K562 (cell line): ENCODE data around the gene PNPLA2. TPM values are rescaled to one million over a fixed set of nuclear protein-coding genes. Genes with fewer than 3 reads are reported as not detected.

Experiments
- ATAC-seq: fragments of 200-7000 bp; cut with Tn5 transposase; 3 replicates; pipeline ENCODE4 v1.9.1; 2020; ENCODE audit warnings: moderate library complexity
- BruUV-seq: library from RNA; stranded (reverse); fragments of 400-500 nt; replicated peaks from 2 replicates; lab custom pipeline; 2021; lab: Mats Ljungman, UMichigan
- CTCF ChIA-PET: fragments of 300-600 bp; formaldehyde crosslinking; extraction: SDS; loops from one replicate; lab custom pipeline; 2021; ENCODE audit warnings: low intra/inter-chr PET ratio; lab: Yijun Ruan, JAX
- POLR2A ChIA-PET: fragments of 300-600, 350-650 bp; sonication (Branson Sonifier 250); formaldehyde crosslinking; extraction: SDS; loops from one replicate; lab custom pipeline; 2021; ENCODE audit warnings: antibody characterized with exemption, inconsistent platforms; lab: Yijun Ruan, JAX
- DNase-seq, 4 experiments: peaks; one replicate each; pipeline versions ENCODE4 v3.0.0 to v3.0.0-alpha.2; 2011 to 2018; ENCODE audit warnings: low spot score in 3 of 4, mixed read lengths in 3 of 4; ENCODE audit errors: extremely low read depth in 1 of 4
- FAIRE-seq: peaks from 2 replicates; lab custom pipeline; 2011; peaks lifted over from hg19 to GRCh38; lab: Jason Lieb, UNC
- H2AFZ ChIP-seq: 2 replicates; pipeline ENCODE4 v1.6.0; 2011; ENCODE audit warnings: low read depth, low read length, control low read depth, inconsistent platforms
- H3K27ac ChIP-seq: fragments of 200-600 bp; 3 replicates; pipeline ENCODE4 v1.8.0; 2011; ENCODE audit warnings: low read depth, mild to moderate bottlenecking, control low read depth, inconsistent platforms, low read length, moderate library complexity, mixed read lengths; ENCODE audit errors: extremely low read depth
- H3K27me3 ChIP-seq, 2 experiments: fragments of 300-600 bp in 1 of 2; 2 replicates in 1 of 2; 3 replicates in 1 of 2; pipeline versions ENCODE4 v1.6.0 to v1.8.0; 2011; ENCODE audit warnings: inconsistent platforms in 2 of 2, low read length in 2 of 2, mild to moderate bottlenecking in 1 of 2, mixed read lengths in 1 of 2, moderate library complexity in 1 of 2; ENCODE audit not compliant: control insufficient read depth in 2 of 2, insufficient read depth in 2 of 2
- H3K36me3 ChIP-seq: fragments of 300-600 bp; 3 replicates; pipeline ENCODE4 v1.8.0; 2011; ENCODE audit warnings: mild to moderate bottlenecking, low read length, inconsistent platforms; ENCODE audit not compliant: control insufficient read depth, insufficient read depth
- H3K4me1 ChIP-seq, 2 experiments: fragments of 200-600 bp in 1 of 2; replicated peaks in 1 of 2; 2 replicates in 1 of 2; 3 replicates in 1 of 2; pipeline versions ENCODE4 v1.5.1 to v1.8.0; 2011; ENCODE audit warnings: inconsistent platforms in 2 of 2, low read length in 2 of 2, mild to moderate bottlenecking in 1 of 2, mixed read lengths in 1 of 2, moderate library complexity in 1 of 2; ENCODE audit not compliant: control insufficient read depth in 2 of 2, insufficient read depth in 2 of 2
- H3K4me2 ChIP-seq: 2 replicates; pipeline ENCODE4 v1.6.1; 2011; ENCODE audit warnings: low read length, control low read depth, inconsistent platforms, mixed read lengths; ENCODE audit not compliant: insufficient read depth
- H3K4me3 ChIP-seq: fragments of 200-600 bp; sonication (generic), shearing (Covaris generic); 2 replicates; pipeline ENCODE4 v1.5.1; 2016; ENCODE audit warnings: control low read depth, inconsistent platforms
- H3K79me2 ChIP-seq: fragments of 200-600 bp; 3 replicates; pipeline ENCODE4 v1.8.0; 2011; ENCODE audit warnings: low read length, inconsistent platforms; ENCODE audit not compliant: control insufficient read depth, insufficient read depth
- H3K9ac ChIP-seq, 2 experiments: 2 replicates each; pipeline versions ENCODE4 v1.6.0 to v1.6.1; 2011; ENCODE audit warnings: low read depth in 2 of 2, low read length in 2 of 2, control low read depth in 1 of 2, inconsistent platforms in 1 of 2, mild to moderate bottlenecking in 1 of 2, mixed read lengths in 1 of 2; ENCODE audit not compliant: insufficient read depth in 1 of 2
- H3K9me1 ChIP-seq: one replicate; pipeline ENCODE4 v1.6.0; 2011; ENCODE audit warnings: inconsistent platforms, mild to moderate bottlenecking, low read length, moderate library complexity; ENCODE audit not compliant: control insufficient read depth, insufficient read depth
- H3K9me3 ChIP-seq: replicated peaks from 2 replicates; pipeline ENCODE4 v1.5.1; 2011; ENCODE audit warnings: low read depth, low read length, inconsistent platforms; ENCODE audit not compliant: control insufficient read depth, insufficient read depth
- H4K20me1 ChIP-seq: replicated peaks from 2 replicates; pipeline ENCODE4 v1.6.1; 2011; ENCODE audit warnings: low read length, inconsistent platforms, mixed read lengths; ENCODE audit not compliant: control insufficient read depth, insufficient read depth
- ARHGAP35 ChIP-seq: fragments of 450-650 bp; IDR thresholded peaks from 2 replicates; pipeline ENCODE4 v1.6.1; 2018; ENCODE audit not compliant: partially characterized antibody
- ATF2 ChIP-seq: sonication (generic); formaldehyde crosslinking; IDR thresholded peaks from 2 replicates; pipeline ENCODE4 v1.8.1; 2022; ENCODE audit warnings: missing genetic modification reagents
- CEBPB ChIP-seq: fragments of 450-650 bp; IDR thresholded peaks from 2 replicates; pipeline ENCODE4 v1.6.1; 2016; ENCODE audit warnings: missing genetic modification characterization, missing compliant biosample characterization
- CEBPG ChIP-seq, 3 experiments: fragments of 200-800 bp in 1 of 3; sonication (Bioruptor generic) in 1 of 3; sonication (generic) in 1 of 3; formaldehyde crosslinking in 1 of 3; IDR thresholded peaks in 2 of 3; conservative IDR thresholded peaks in 1 of 3; 2 replicates each; pipeline versions ENCODE4 v1.6.1 to v1.8.0; 2016 to 2022; ENCODE audit warnings: missing compliant biosample characterization in 2 of 3, missing genetic modification characterization in 2 of 3, mild to moderate bottlenecking in 1 of 3, missing genetic modification reagents in 1 of 3
- DMBX1 ChIP-seq: fragments of 250-450 bp; sonication (Bioruptor Pico); IDR thresholded peaks from 2 replicates; pipeline ENCODE4 v1.8.0; 2022; ENCODE audit warnings: inconsistent platforms, mild to moderate bottlenecking, moderate library complexity, borderline replicate concordance
- FOXA3 ChIP-seq, 2 experiments: fragments of 450-650 bp in 1 of 2; sonication (generic) in 1 of 2; formaldehyde crosslinking; IDR thresholded peaks in 1 of 2; conservative IDR thresholded peaks in 1 of 2; 2 replicates each; pipeline versions ENCODE4 v1.4.0 to v1.8.0; 2020 to 2022; ENCODE audit warnings: mild to moderate bottlenecking in 2 of 2, missing genetic modification reagents in 1 of 2
- HNRNPK ChIP-seq: fragments of 200-400 bp; formaldehyde crosslinking; IDR thresholded peaks from one replicate; pipeline ENCODE4 v1.6.1; 2018; ENCODE audit warnings: mild to moderate bottlenecking, low read depth, low read length; ENCODE audit not compliant: poor library complexity, severe bottlenecking
- HSF4 ChIP-seq: fragments of 250-450 bp; sonication (Bioruptor Pico); IDR thresholded peaks from 2 replicates; pipeline ENCODE4 v2.1.2; 2022; ENCODE audit warnings: mild to moderate bottlenecking, moderate library complexity, borderline replicate concordance
- KDM1A ChIP-seq, 2 experiments: fragments of 450-650 bp; IDR thresholded peaks; 2 replicates each; pipeline ENCODE4 v1.6.1; 2016; ENCODE audit warnings: mild to moderate bottlenecking in 2 of 2
- LCOR ChIP-seq: sonication (generic); formaldehyde crosslinking; IDR thresholded peaks from 2 replicates; pipeline ENCODE4 v1.8.0; 2022; ENCODE audit warnings: mild to moderate bottlenecking, missing genetic modification reagents
- POLR2G ChIP-seq: fragments of 200-400 bp; formaldehyde crosslinking; IDR thresholded peaks from 2 replicates; pipeline ENCODE4 v1.6.1; 2017; ENCODE audit warnings: low read depth, mild to moderate bottlenecking, antibody characterized with exemption, low read length, moderate library complexity
- RBFOX2 ChIP-seq: fragments of 200-400 bp; formaldehyde crosslinking; IDR thresholded peaks from 2 replicates; pipeline ENCODE4 v1.6.1; 2017; ENCODE audit warnings: low read depth, mild to moderate bottlenecking, low read length, moderate library complexity
- RFX5 ChIP-seq: IDR thresholded peaks from 2 replicates; pipeline ENCODE4 v1.6.1; 2011; ENCODE audit warnings: low read depth, mild to moderate bottlenecking, improper control_type of control experiment, low read length
- XRCC5 ChIP-seq: fragments of 200-400 bp; formaldehyde crosslinking; IDR thresholded peaks from 2 replicates; pipeline ENCODE4 v1.6.1; 2017; ENCODE audit warnings: low read depth, mild to moderate bottlenecking, low read length
- ZBTB33 ChIP-seq: sonication (generic); formaldehyde crosslinking; IDR thresholded peaks from 2 replicates; pipeline ENCODE4 v1.8.1; 2023; ENCODE audit warnings: mild to moderate bottlenecking, missing genetic modification reagents
- ZNF165 ChIP-seq: fragments of 250-450 bp; sonication (Bioruptor Pico); IDR thresholded peaks from 2 replicates; pipeline ENCODE4 v1.4.0; 2020; ENCODE audit warnings: borderline replicate concordance
- ZNF436 ChIP-seq: fragments of 250-450, 450-650 bp; sonication (Bioruptor Pico); formaldehyde crosslinking; IDR thresholded peaks from 2 replicates; pipeline ENCODE4 v1.7.0; 2020; ENCODE audit warnings: mild to moderate bottlenecking
- ZZZ3 ChIP-seq: fragments of 450-650 bp; IDR thresholded peaks from 2 replicates; pipeline ENCODE4 v1.6.1; 2016; ENCODE audit warnings: antibody characterized with exemption, mild to moderate bottlenecking, moderate library complexity
- WGBS: fragments of 100-300 bp; shearing (Covaris generic); methylation state at CpG from one replicate; pipeline ENCODE4 v1.1.6; 2016; ENCODE audit warnings: low coverage, mixed read lengths; ENCODE audit not compliant: insufficient coverage; ENCODE audit errors: missing lambda C conversion rate; 5-methylcytosine and 5-hydroxymethylcytosine counted together
- in situ Hi-C: fragments of 300-500 bp; cut with MboI; formaldehyde crosslinking; loops from 4 replicates; pipeline ENCODE4 v1.15.0; 2018; ENCODE audit warnings: inconsistent platforms, mixed read lengths
- intact Hi-C: fragments of 100-400 bp; cut with micrococcal nuclease; formaldehyde crosslinking; loops from 2 replicates; pipeline ENCODE4 v1.14.2; 2022
- polyA plus RNA-seq, 8 experiments: library from polyadenylated mRNA; depleted of rRNA in 4 of 8; stranded (reverse) in 5 of 8; unstranded in 3 of 8; fragments of >200 nt; fragmentation: Nextera tagmentation in 2 of 8; fragmentation: Illumina TruSeq in 1 of 8; extraction: Ambion mirVana in 2 of 8; extraction: Trizol in 1 of 8; gene quantifications; 2 replicates each; pipeline versions ENCODE4 v1.2.1 to v1.2.3, GENCODE V29; 2011 to 2014; ENCODE audit warnings: inconsistent platforms in 1 of 8, missing spikeins in 1 of 8
- total RNA-seq, 7 experiments: library from RNA; depleted of rRNA in 6 of 7; stranded (reverse); fragments of >200 nt in 6 of 7; fragmentation: Illumina TruSeq in 2 of 7; extraction: Trizol in 2 of 7; gene quantifications; 2 replicates each; pipeline versions ENCODE4 v1.2.1 to v1.2.3, GENCODE V29; 2011 to 2021; ENCODE audit warnings: low replicate concordance in 1 of 7

The PNPLA2 gene
- total and polyA plus RNA-seq, 9 of the 15 experiments (the other 6 are each of a cell fraction or from before 2014, with no cell fraction given), result 0.39 to 87.1 (median 8.4) TPM

- no peak for ATAC-seq
- intact Hi-C loops (no loop called here), in situ Hi-C loops (no loop called here)
- Histone ChIP-seq H3K4me2 (peak overlapping the region; percentile 85), H3K4me3 (peak overlapping the region; percentile 87; the same call in 1 of the 2 replicates), H3K27me3 (no peaks in the 10 kb centered on the region), H3K4me1 (peaks cover 21 to 90% of the 10 kb centered on the region in 2 experiments; a peak in 4 of 5 replicates), H2AFZ (no peak overlapping the region), H3K9ac (peak overlapping the region in 1 of 2 experiments; percentile 88; a peak in 2 of 4 replicates), H3K27ac (peak overlapping the region; percentile 56; the same call in 1 of the 3 replicates), H3K9me1 (peaks cover 2% of the 10 kb centered on the region), H4K20me1 (peaks cover 7% of the 10 kb centered on the region), H3K36me3 (peaks cover 49% of the 10 kb centered on the region; the same call in 2 of the 3 replicates), H3K9me3 (no peaks in the 10 kb centered on the region), H3K79me2 (peaks cover 57% of the 10 kb centered on the region)
- BruUV-seq, result TSS peak; percentile 64
- FAIRE-seq, result no peak
- 75% methylated on average over 25 of the region's 31 CpGs for WGBS
- ChIA-PET POLR2A (interaction anchor here (0.7 to 2.2 kb wide), 8 partner anchors 8 to 80 kb away, joined by 3 to 20 read pairs (median 3); partner anchors contain the start of genes PNPLA2, POLR2L and TSPAN4), CTCF (no interaction called here)
- DNase-seq, result no peak
- no peak for TF ChIP-seq KDM1A (IDR thresholded peaks at IDR 0.05)
- peak; percentile 92 for TF ChIP-seq ZBTB33 (CRISPR knock-in tag)
- no peak for TF ChIP-seq ZNF165 (CRISPR knock-in tag)
- no peak for TF ChIP-seq HNRNPK
- TF ChIP-seq RFX5, result no peak
- TF ChIP-seq RBFOX2, result peak; percentile 63
- TF ChIP-seq FOXA3 (CRISPR knock-in tag; conservative IDR thresholded peaks at IDR 0.05 in 1 of 2, IDR thresholded peaks at IDR 0.05 in 1 of 2), result no peak
- TF ChIP-seq DMBX1 (CRISPR knock-in tag), result no peak
- no peak for TF ChIP-seq CEBPB (tag)
- TF ChIP-seq ATF2 (CRISPR knock-in tag), result no peak
- no peak for TF ChIP-seq ZNF436 (CRISPR knock-in tag)
- no peak for TF ChIP-seq XRCC5
- no peak for TF ChIP-seq LCOR (CRISPR knock-in tag)
- TF ChIP-seq CEBPG (CRISPR knock-in tag; IDR thresholded peaks at IDR 0.05), result no peak
- TF ChIP-seq CEBPG (tag; conservative IDR thresholded peaks at IDR 0.05 in 1 of 2, IDR thresholded peaks at IDR 0.05 in 1 of 2), result no peak
- peak; percentile 71 for TF ChIP-seq POLR2G
- TF ChIP-seq HSF4, result no peak
- TF ChIP-seq ARHGAP35, result no peak
- no peak for TF ChIP-seq ZZZ3
Observed at GRCh38 chr11:834371-835316, 15.9 kb downstream of the PNPLA2 start.
